Measurements from ENCODE around the gene CYP4F11.
"Not testable (repeated sequence)": the region's sequence is repeated elsewhere in the genome, so short reads cannot be mapped to it uniquely, and the experiment has no call there.

CYP4F11 gene

DNA sequence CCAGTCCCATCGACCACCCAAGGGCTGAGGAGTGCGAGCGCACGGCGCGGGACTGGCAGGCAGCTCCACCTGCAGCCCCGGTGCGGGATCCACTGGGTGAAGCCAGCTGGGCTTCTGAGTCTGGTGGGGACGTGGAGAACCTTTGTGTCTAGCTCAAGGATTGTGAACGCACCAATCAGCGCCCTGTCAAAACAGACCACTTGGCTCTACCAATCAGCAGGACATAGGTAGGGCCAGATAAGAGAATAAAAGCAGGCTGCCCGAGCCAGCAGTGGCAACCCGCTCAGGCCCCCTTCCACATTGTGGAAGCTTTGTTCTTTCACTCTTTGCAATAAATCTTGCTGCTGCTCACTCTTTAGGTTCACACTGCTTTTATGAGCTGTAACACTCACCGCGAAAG, 34.3 kb downstream of the CYP4F11 start:
- H3K4me3 ChIP-seq (ENCODE audit: low read length in 2 of 2); H3K27ac ChIP-seq (ENCODE audit: low read length); H3K4me1 ChIP-seq (ENCODE audit: control insufficient read depth, insufficient read depth, low read length); H3K36me3 ChIP-seq (ENCODE audit: control insufficient read depth in 2 of 2, insufficient read depth in 2 of 2, low read length in 2 of 2); H3K9ac ChIP-seq (ENCODE audit: low read length in 2 of 2); H3K27me3 ChIP-seq (ENCODE audit: control insufficient read depth in 1 of 2, insufficient read depth in 2 of 2, low read length in 2 of 2); H3K9me3 ChIP-seq (ENCODE audit: control insufficient read depth in 2 of 2, low read length in 2 of 2): not testable (repeated sequence)

GRCh38 chr19:15899561-15899960, 34.8 kb downstream of the CYP4F11 start:
- H3K27ac ChIP-seq (ENCODE audit: low read length); H3K36me3 ChIP-seq (ENCODE audit: control insufficient read depth in 2 of 2, insufficient read depth in 2 of 2, low read length in 2 of 2); H3K4me3 ChIP-seq (ENCODE audit: low read length in 2 of 2); H3K9me3 ChIP-seq (ENCODE audit: control insufficient read depth in 2 of 2, low read length in 2 of 2); H3K4me1 ChIP-seq (ENCODE audit: control insufficient read depth, insufficient read depth, low read length); H3K9ac ChIP-seq (ENCODE audit: low read length in 2 of 2); H3K27me3 ChIP-seq (ENCODE audit: control insufficient read depth in 1 of 2, insufficient read depth in 2 of 2, low read length in 2 of 2): not testable (repeated sequence)

- Histone ChIP-seq H3K9me3 (ENCODE audit: control insufficient read depth in 2 of 2, low read length in 2 of 2) (peaks cover 0 to 3% of the 10 kb centered on the region in 2 donors), H3K4me1 (ENCODE audit: control insufficient read depth, insufficient read depth, low read length) (no peaks in the 10 kb centered on the region), H3K27me3 (ENCODE audit: control insufficient read depth in 1 of 2, insufficient read depth in 2 of 2, low read length in 2 of 2) (peaks cover 3 to 6% of the 10 kb centered on the region in 2 donors), H3K36me3 (ENCODE audit: control insufficient read depth in 2 of 2, insufficient read depth in 2 of 2, low read length in 2 of 2) (no peaks in the 10 kb centered on the region), H3K27ac (ENCODE audit: low read length) (no peak within 1 kb of the TSS), H3K4me3 (ENCODE audit: low read length in 2 of 2) (no peak within 1 kb of the TSS), H3K9ac (ENCODE audit: low read length in 2 of 2) (no peak within 1 kb of the TSS)
These were observed 36.5 kb downstream of the CYP4F11 start, which contains the start of gene CYP4F2 for GRCh38 chr19:15897738-15898276. Gene CYP4F2, minus strand, starts transcription at chr19:15898074. Its CDS starts 463 bp downstream, at chr19:15897611.

GRCh38 chr19:15897026-15897737, 37.1 kb downstream of the CYP4F11 start:
- H3K4me3 ChIP-seq (ENCODE audit: low read length in 2 of 2) = no peak overlapping the region
- peaks cover 0 to 3% of the 10 kb centered on the region in 2 donors for H3K9me3 ChIP-seq (ENCODE audit: control insufficient read depth in 2 of 2, low read length in 2 of 2)
- no peak overlapping the region for H3K9ac ChIP-seq (ENCODE audit: low read length in 2 of 2)
- no peaks in the 10 kb centered on the region for H3K4me1 ChIP-seq (ENCODE audit: control insufficient read depth, insufficient read depth, low read length)
- peaks cover 3 to 6% of the 10 kb centered on the region in 2 donors for H3K27me3 ChIP-seq (ENCODE audit: control insufficient read depth in 1 of 2, insufficient read depth in 2 of 2, low read length in 2 of 2)
- H3K36me3 ChIP-seq (ENCODE audit: control insufficient read depth in 2 of 2, insufficient read depth in 2 of 2, low read length in 2 of 2) = no peaks in the 10 kb centered on the region
- no peak overlapping the region for H3K27ac ChIP-seq (ENCODE audit: low read length)

GRCh38 chr19:15895876-15896430, 38.4 kb downstream of the CYP4F11 start:
- Histone ChIP-seq H3K4me1 (ENCODE audit: control insufficient read depth, insufficient read depth, low read length) (no peaks in the 10 kb centered on the region), H3K27me3 (ENCODE audit: control insufficient read depth in 1 of 2, insufficient read depth in 2 of 2, low read length in 2 of 2) (peaks cover 3 to 4% of the 10 kb centered on the region in 2 donors), H3K27ac (ENCODE audit: low read length) (no peak overlapping the region), H3K36me3 (ENCODE audit: control insufficient read depth in 2 of 2, insufficient read depth in 2 of 2, low read length in 2 of 2) (no peaks in the 10 kb centered on the region), H3K4me3 (ENCODE audit: low read length in 2 of 2) (no peak overlapping the region), H3K9me3 (ENCODE audit: control insufficient read depth in 2 of 2, low read length in 2 of 2) (peaks cover 0 to 3% of the 10 kb centered on the region in 2 donors), H3K9ac (ENCODE audit: low read length in 2 of 2) (no peak overlapping the region)

- no peak overlapping the region for H3K27ac ChIP-seq (ENCODE audit: low read length)
- H3K4me1 ChIP-seq (ENCODE audit: control insufficient read depth, insufficient read depth, low read length) = no peaks in the 10 kb centered on the region
- no peak overlapping the region for H3K4me3 ChIP-seq (ENCODE audit: low read length in 2 of 2)
- peaks cover 0 to 3% of the 10 kb centered on the region in 2 donors for H3K9me3 ChIP-seq (ENCODE audit: control insufficient read depth in 2 of 2, low read length in 2 of 2)
- H3K36me3 ChIP-seq (ENCODE audit: control insufficient read depth in 2 of 2, insufficient read depth in 2 of 2, low read length in 2 of 2) = no peaks in the 10 kb centered on the region
- peaks cover 3 to 4% of the 10 kb centered on the region in 2 donors for H3K27me3 ChIP-seq (ENCODE audit: control insufficient read depth in 1 of 2, insufficient read depth in 2 of 2, low read length in 2 of 2)
- H3K9ac ChIP-seq (ENCODE audit: low read length in 2 of 2) = no peak overlapping the region
These were observed 40.0 kb downstream of the CYP4F11 start for GRCh38 chr19:15894359-15894758.

DNA sequence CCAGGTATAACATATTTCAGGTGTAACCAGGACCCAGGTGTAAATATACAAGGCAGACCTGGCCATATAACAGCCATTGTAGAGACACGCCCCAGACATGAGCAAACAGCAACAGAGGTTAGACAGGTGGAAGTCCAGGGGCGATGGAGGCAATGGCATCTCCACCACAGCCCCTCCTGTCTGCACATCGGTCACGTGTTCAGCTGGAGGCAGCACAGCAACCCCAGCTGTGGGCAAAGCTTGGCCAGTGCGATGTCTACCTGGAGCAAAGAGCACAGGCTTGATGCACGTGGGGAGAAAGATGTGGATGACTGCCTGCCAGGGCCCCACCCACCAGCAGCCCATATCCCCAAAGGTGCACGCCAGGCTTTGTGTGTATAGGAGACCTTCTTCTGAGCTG, 40.9 kb downstream of the CYP4F11 start:
- no peak overlapping the region for H3K9ac ChIP-seq (ENCODE audit: low read length in 2 of 2)
- no peaks in the 10 kb centered on the region for H3K4me1 ChIP-seq (ENCODE audit: control insufficient read depth, insufficient read depth, low read length)
- H3K9me3 ChIP-seq (ENCODE audit: control insufficient read depth in 2 of 2, low read length in 2 of 2) = peaks cover 0 to 3% of the 10 kb centered on the region in 2 donors
- H3K27me3 ChIP-seq (ENCODE audit: control insufficient read depth in 1 of 2, insufficient read depth in 2 of 2, low read length in 2 of 2) = peaks cover 3 to 4% of the 10 kb centered on the region in 2 donors
- no peak overlapping the region for H3K4me3 ChIP-seq (ENCODE audit: low read length in 2 of 2)
- no peaks in the 10 kb centered on the region for H3K36me3 ChIP-seq (ENCODE audit: control insufficient read depth in 2 of 2, insufficient read depth in 2 of 2, low read length in 2 of 2)
- no peak overlapping the region for H3K27ac ChIP-seq (ENCODE audit: low read length)

- Histone ChIP-seq H3K4me1 (ENCODE audit: control insufficient read depth, insufficient read depth, low read length) (no peaks in the 10 kb centered on the region), H3K4me3 (ENCODE audit: low read length in 2 of 2) (no peak overlapping the region), H3K27me3 (ENCODE audit: control insufficient read depth in 1 of 2, insufficient read depth in 2 of 2, low read length in 2 of 2) (peaks cover 3 to 4% of the 10 kb centered on the region in 2 donors), H3K9ac (ENCODE audit: low read length in 2 of 2) (no peak overlapping the region), H3K9me3 (ENCODE audit: control insufficient read depth in 2 of 2, low read length in 2 of 2) (peaks cover 0 to 3% of the 10 kb centered on the region in 2 donors), H3K36me3 (ENCODE audit: control insufficient read depth in 2 of 2, insufficient read depth in 2 of 2, low read length in 2 of 2) (no peaks in the 10 kb centered on the region), H3K27ac (ENCODE audit: low read length) (no peak overlapping the region)
These were observed 42.3 kb downstream of the CYP4F11 start for GRCh38 chr19:15892012-15892411.

GRCh38 chr19:15891434-15891833, 42.9 kb downstream of the CYP4F11 start:
- H3K27me3 ChIP-seq (ENCODE audit: control insufficient read depth in 1 of 2, insufficient read depth in 2 of 2, low read length in 2 of 2) = peaks cover under 1% of the 10 kb centered on the region in 2 donors
- H3K27ac ChIP-seq (ENCODE audit: low read length) = no peak overlapping the region
- no peak overlapping the region for H3K4me3 ChIP-seq (ENCODE audit: low read length in 2 of 2)
- H3K36me3 ChIP-seq (ENCODE audit: control insufficient read depth in 2 of 2, insufficient read depth in 2 of 2, low read length in 2 of 2) = no peaks in the 10 kb centered on the region
- no peak overlapping the region for H3K9ac ChIP-seq (ENCODE audit: low read length in 2 of 2)
- no peaks in the 10 kb centered on the region for H3K9me3 ChIP-seq (ENCODE audit: control insufficient read depth in 2 of 2, low read length in 2 of 2)
- H3K4me1 ChIP-seq (ENCODE audit: control insufficient read depth, insufficient read depth, low read length) = no peaks in the 10 kb centered on the region

- not testable (repeated sequence) for H3K9ac ChIP-seq (ENCODE audit: low read length in 2 of 2); H3K4me3 ChIP-seq (ENCODE audit: low read length in 2 of 2); H3K36me3 ChIP-seq (ENCODE audit: control insufficient read depth in 2 of 2, insufficient read depth in 2 of 2, low read length in 2 of 2); H3K9me3 ChIP-seq (ENCODE audit: control insufficient read depth in 2 of 2, low read length in 2 of 2); H3K27me3 ChIP-seq (ENCODE audit: control insufficient read depth in 1 of 2, insufficient read depth in 2 of 2, low read length in 2 of 2); H3K27ac ChIP-seq (ENCODE audit: low read length); H3K4me1 ChIP-seq (ENCODE audit: control insufficient read depth, insufficient read depth, low read length)
These were observed 45.0 kb downstream of the CYP4F11 start for GRCh38 chr19:15889339-15889738.

- Histone ChIP-seq H3K27me3 (ENCODE audit: control insufficient read depth in 1 of 2, insufficient read depth in 2 of 2, low read length in 2 of 2) (peaks cover 0 to 2% of the 10 kb centered on the region in 2 donors), H3K27ac (ENCODE audit: low read length) (no peak overlapping the region), H3K36me3 (ENCODE audit: control insufficient read depth in 2 of 2, insufficient read depth in 2 of 2, low read length in 2 of 2) (no peaks in the 10 kb centered on the region)
These were observed 48.4 kb downstream of the CYP4F11 start for GRCh38 chr19:15885919-15886318.

More at GRCh38 chr19:15885919-15886318, 48.4 kb downstream of the CYP4F11 start:
- Histone ChIP-seq H3K4me1 (ENCODE audit: control insufficient read depth, insufficient read depth, low read length) (no peaks in the 10 kb centered on the region), H3K9me3 (ENCODE audit: control insufficient read depth in 2 of 2, low read length in 2 of 2) (no peaks in the 10 kb centered on the region), H3K4me3 (ENCODE audit: low read length in 2 of 2) (no peak overlapping the region), H3K9ac (ENCODE audit: low read length in 2 of 2) (no peak overlapping the region)
